NOMO-1 (cell line): ENCODE data around the gene OPTN.
"Not testable (repeated sequence)": the region's sequence is repeated elsewhere in the genome, so short reads cannot be mapped to it uniquely, and the experiment has no call there.

ENCODE experiments used
- DNase-seq, 2 experiments: peaks; one replicate each; lab custom pipeline; 2025; ENCODE audit not compliant: unreplicated experiment in 2 of 2; lab: John Stamatoyannopoulos, UW

The OPTN gene

GRCh38 chr10:13099666-13100348, at the start of gene OPTN:
OPTN (plus strand) TSS chr10:13100163; CDS start chr10:13109123, 8,960 bp downstream.
- peak; percentile 23 to 51 for DNase-seq

GRCh38 chr10:13051126-13051694, 48.8 kb upstream of the OPTN start:
- DNase-seq, result no peak

GRCh38 chr10:13053208-13053607, 46.8 kb upstream of the OPTN start:
- not testable (repeated sequence) for DNase-seq

GRCh38 chr10:13053794-13054462, 46.0 kb upstream of the OPTN start:
- DNase-seq, result no peak

GRCh38 chr10:13054844-13055243, 45.1 kb upstream of the OPTN start:
- DNase-seq, result peak; percentile 12 to 13

GRCh38 chr10:13056456-13057077, 43.4 kb upstream of the OPTN start:
- no peak for DNase-seq

GRCh38 chr10:13062803-13063202, 37.2 kb upstream of the OPTN start:
- no peak for DNase-seq

- DNase-seq, result no peak
These were observed 33.4 kb upstream of the OPTN start for GRCh38 chr10:13066527-13066926.

GRCh38 chr10:13067431-13067830, 32.5 kb upstream of the OPTN start:
- DNase-seq, result no peak

- DNase-seq, result no peak
These were observed 31.9 kb upstream of the OPTN start for GRCh38 chr10:13068071-13068470.

GRCh38 chr10:13068484-13068883, 31.5 kb upstream of the OPTN start:
- no peak for DNase-seq

- no peak for DNase-seq
These were observed 27.6 kb upstream of the OPTN start for GRCh38 chr10:13072339-13072738.

- peak; percentile 58 to 60 for DNase-seq
These were observed 25.2 kb upstream of the OPTN start for GRCh38 chr10:13074563-13075451.

- no peak for DNase-seq
These were observed 20.8 kb upstream of the OPTN start for GRCh38 chr10:13078912-13079775.

- no peak for DNase-seq
These were observed 20.2 kb upstream of the OPTN start for GRCh38 chr10:13079776-13080050.

GRCh38 chr10:13080643-13081042, 19.3 kb upstream of the OPTN start:
- no peak for DNase-seq

GRCh38 chr10:13083700-13084099, 16.3 kb upstream of the OPTN start:
- not testable (repeated sequence) for DNase-seq

GRCh38 chr10:13086056-13086455, 13.9 kb upstream of the OPTN start:
- no peak for DNase-seq

GRCh38 chr10:13087601-13087985, 12.4 kb upstream of the OPTN start:
- no peak for DNase-seq
